Neural progenitor cell (in vitro differentiated cells): Measurements from ENCODE around the gene SUPT20HL2.

ENCODE experiments used
- CTCF ChIP-seq: fragments of 200-600 bp; sonication (generic); IDR thresholded peaks from 2 replicates; pipeline ENCODE4 v1.5.1; 2017; ENCODE audit warnings: antibody characterized with exemption, mild to moderate bottlenecking
- EZH2 ChIP-seq: fragments of 200-600 bp; sonication (generic); IDR thresholded peaks from 2 replicates; pipeline ENCODE4 v1.6.1; 2017; ENCODE audit warnings: antibody characterized with exemption, mild to moderate bottlenecking, moderate library complexity
- EZH2phosphoT487 ChIP-seq: fragments of 200-600 bp; sonication (generic); IDR thresholded peaks from 2 replicates; pipeline ENCODE4 v1.6.1; 2017; ENCODE audit warnings: antibody characterized with exemption

- TF ChIP-seq EZH2phosphoT487 (no peak), CTCF (no peak), EZH2 (no peak)
Measured at GRCh38 chrX:24350217-24350616, 36.3 kb upstream of the SUPT20HL2 start.
